ENCODE results near the gene PIK3R5. TPM values are rescaled to one million over a fixed set of nuclear protein-coding genes. Genes with fewer than 3 reads are reported as not detected.
A peak's percentile ranks its signal among the peaks of the same experiment; 100 is the strongest.

PIK3R5 gene
- polyA plus RNA-seq, 2 of the 4 experiments (the other 2 are of a cell fraction) = 0.01 TPM; not detected in 1

DNA sequence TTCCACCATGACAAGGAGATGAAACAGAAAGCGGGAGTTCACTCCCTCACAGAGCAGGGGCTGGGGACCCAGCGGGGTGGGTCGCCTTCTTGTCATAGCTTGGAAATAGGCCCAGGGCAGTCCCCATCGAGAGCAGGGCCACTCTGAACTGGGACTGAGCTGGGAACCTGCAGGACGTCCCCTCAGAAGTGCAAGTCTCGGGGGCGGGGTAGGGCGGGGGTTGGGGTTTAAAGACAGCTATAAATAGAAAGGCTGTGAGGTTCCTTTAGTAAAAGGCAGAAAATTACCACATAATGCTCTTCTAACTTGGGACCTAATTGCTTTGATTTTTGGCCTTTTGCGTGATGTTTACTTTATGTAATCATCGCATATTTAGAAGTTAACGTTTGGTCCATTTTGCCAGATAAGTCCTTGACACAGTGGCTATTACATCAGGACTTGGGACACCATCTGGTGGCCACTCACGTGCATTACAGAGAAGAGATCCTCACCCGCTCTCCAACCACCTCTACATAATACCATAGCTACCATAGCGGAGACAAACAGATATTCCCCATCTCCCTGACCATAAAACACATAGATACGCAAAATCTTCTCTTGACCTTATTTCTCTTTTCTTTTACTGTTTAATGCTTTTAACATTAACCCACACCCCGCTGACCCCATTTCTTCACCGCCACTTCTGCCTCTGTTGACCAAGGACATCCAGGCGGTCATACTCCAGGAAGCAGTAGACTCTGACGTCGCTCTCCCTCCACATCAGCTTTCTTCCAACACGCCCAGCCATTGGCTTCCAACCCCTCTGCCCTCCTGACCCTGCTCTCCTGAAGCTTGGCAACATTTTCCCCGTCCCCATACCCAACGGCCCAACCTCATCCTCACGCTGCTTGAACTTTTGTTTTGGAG lies 70.6 kb downstream of the PIK3R5 start:
- no peaks in the 10 kb centered on the region for H3K9me3 ChIP-seq
- ChIA-PET CTCF (interaction anchor here (0.5 to 10.8 kb wide), 49 partner anchors 9 to 834 kb away, joined by 3 to 158 read pairs (median 5); partner anchors contain the start of gene STX8), POLR2A (no interaction called here)
- TF ChIP-seq EHMT2 (IDR thresholded peaks at IDR 0.05; ENCODE audit: low read depth) (no peak), RNF2 (IDR thresholded peaks at IDR 0.05; ENCODE audit: borderline replicate concordance, low read depth) (no peak), RCOR1 (IDR thresholded peaks at IDR 0.05; ENCODE audit: low read depth, low read length) (no peak), POLR2AphosphoS2 (conservative IDR thresholded peaks at IDR 0.05; ENCODE audit: low read length) (no peak), NPAS2 (CRISPR knock-in tag; IDR thresholded peaks at IDR 0.05; ENCODE audit: borderline replicate concordance) (no peak), SMC3 (IDR thresholded peaks at IDR 0.05) (peak; percentile 71), NFE2L2 (conservative IDR thresholded peaks at IDR 0.05; ENCODE audit: low read length) (no peak), CEBPB (IDR thresholded peaks at IDR 0.05) (peak in 1 of 2 experiments; percentile 45; a peak in 1 of 4 replicates), SREBF2 (IDR thresholded peaks at IDR 0.05) (no peak), JUNB (IDR thresholded peaks at IDR 0.05) (no peak), RAD21 (conservative IDR thresholded peaks at IDR 0.05 in 1 of 2, IDR thresholded peaks at IDR 0.05 in 1 of 2) (peak; percentile 73 to 84), HDAC2 (IDR thresholded peaks at IDR 0.05) (no peak), PHF8 (IDR thresholded peaks at IDR 0.05; ENCODE audit: borderline replicate concordance, low read depth) (no peak), TP53 (CRISPR knock-in tag; IDR thresholded peaks at IDR 0.05) (no peak), HOXB5 (CRISPR knock-in tag; IDR thresholded peaks at IDR 0.05) (no peak)
- TF ChIP-seq, protein P1, sequence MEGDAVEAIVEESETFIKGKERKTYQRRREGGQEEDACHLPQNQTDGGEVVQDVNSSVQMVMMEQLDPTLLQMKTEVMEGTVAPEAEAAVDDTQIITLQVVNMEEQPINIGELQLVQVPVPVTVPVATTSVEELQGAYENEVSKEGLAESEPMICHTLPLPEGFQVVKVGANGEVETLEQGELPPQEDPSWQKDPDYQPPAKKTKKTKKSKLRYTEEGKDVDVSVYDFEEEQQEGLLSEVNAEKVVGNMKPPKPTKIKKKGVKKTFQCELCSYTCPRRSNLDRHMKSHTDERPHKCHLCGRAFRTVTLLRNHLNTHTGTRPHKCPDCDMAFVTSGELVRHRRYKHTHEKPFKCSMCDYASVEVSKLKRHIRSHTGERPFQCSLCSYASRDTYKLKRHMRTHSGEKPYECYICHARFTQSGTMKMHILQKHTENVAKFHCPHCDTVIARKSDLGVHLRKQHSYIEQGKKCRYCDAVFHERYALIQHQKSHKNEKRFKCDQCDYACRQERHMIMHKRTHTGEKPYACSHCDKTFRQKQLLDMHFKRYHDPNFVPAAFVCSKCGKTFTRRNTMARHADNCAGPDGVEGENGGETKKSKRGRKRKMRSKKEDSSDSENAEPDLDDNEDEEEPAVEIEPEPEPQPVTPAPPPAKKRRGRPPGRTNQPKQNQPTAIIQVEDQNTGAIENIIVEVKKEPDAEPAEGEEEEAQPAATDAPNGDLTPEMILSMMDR (IDR thresholded peaks at IDR 0.05) = peak; percentile 73
- TF ChIP-seq, protein P2, sequence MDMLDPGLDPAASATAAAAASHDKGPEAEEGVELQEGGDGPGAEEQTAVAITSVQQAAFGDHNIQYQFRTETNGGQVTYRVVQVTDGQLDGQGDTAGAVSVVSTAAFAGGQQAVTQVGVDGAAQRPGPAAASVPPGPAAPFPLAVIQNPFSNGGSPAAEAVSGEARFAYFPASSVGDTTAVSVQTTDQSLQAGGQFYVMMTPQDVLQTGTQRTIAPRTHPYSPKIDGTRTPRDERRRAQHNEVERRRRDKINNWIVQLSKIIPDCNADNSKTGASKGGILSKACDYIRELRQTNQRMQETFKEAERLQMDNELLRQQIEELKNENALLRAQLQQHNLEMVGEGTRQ (IDR thresholded peaks at IDR 0.05) = no peak
- TF ChIP-seq, protein P3, sequence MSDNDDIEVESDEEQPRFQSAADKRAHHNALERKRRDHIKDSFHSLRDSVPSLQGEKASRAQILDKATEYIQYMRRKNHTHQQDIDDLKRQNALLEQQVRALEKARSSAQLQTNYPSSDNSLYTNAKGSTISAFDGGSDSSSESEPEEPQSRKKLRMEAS (IDR thresholded peaks at IDR 0.05) = no peak
- TF ChIP-seq, protein P4, sequence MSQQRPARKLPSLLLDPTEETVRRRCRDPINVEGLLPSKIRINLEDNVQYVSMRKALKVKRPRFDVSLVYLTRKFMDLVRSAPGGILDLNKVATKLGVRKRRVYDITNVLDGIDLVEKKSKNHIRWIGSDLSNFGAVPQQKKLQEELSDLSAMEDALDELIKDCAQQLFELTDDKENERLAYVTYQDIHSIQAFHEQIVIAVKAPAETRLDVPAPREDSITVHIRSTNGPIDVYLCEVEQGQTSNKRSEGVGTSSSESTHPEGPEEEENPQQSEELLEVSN (IDR thresholded peaks at IDR 0.05; ENCODE audit: borderline replicate concordance, low read depth) = no peak
- no peaks in the 10 kb centered on the region for H3K4me1 ChIP-seq
- WGBS (ENCODE audit: missing lambda C conversion rate) = 45% methylated on average over 24 of the region's 24 CpGs
- no peak overlapping the region for H3K4me3 ChIP-seq
- no peak overlapping the region for H3K27ac ChIP-seq
- DNase-seq (ENCODE audit: low read depth in 1 of 2, low spot score in 1 of 2) (peak; percentile 78 to 93), FAIRE-seq (peak; percentile 73), ATAC-seq (peak; percentile 84 to 93)
- H3K4me2 ChIP-seq = peak overlapping the region; percentile 15; the same call in 1 of the 3 replicates

DNA sequence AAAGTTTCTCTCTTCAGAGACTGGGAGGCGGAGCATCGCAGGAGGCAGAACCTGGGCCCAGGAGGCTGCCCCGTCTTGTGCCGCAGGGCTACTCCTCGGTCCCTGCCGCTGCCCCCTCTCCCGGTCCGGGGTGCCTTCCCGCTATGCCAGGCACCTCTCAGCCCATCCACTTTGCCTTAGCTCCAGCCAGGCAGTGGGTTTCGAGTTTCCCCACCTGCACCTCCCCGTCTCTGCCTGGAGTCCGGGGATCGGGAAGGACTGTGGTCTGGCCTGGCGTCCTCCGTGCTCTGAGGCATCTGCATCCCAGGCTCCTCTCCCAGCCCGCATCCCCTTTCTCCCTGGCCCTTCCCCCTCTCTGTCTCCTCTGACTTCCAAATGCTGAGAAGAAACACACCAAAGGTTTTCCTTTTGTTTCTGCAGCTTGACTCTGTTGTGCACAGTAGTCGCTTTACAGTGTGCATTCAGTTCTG lies 71.3 kb downstream of the PIK3R5 start:
- Histone ChIP-seq H3K27ac (no peak overlapping the region), H3K4me2 (no peak overlapping the region; the same call in 2 of the 3 replicates), H3K4me1 (no peaks in the 10 kb centered on the region), H3K4me3 (no peak overlapping the region), H3K9me3 (no peaks in the 10 kb centered on the region)
- no peak for FAIRE-seq
- no peak for DNase-seq (ENCODE audit: low read depth in 1 of 2, low spot score in 1 of 2)
- POLR2A ChIA-PET = no interaction called here
- WGBS (ENCODE audit: missing lambda C conversion rate) = 76% methylated on average over 17 of the region's 17 CpGs
- no peak for ATAC-seq
- CTCF ChIA-PET = interaction anchor here (0.6 to 10.8 kb wide), 40 partner anchors 8 to 834 kb away, joined by 3 to 158 read pairs (median 6); no protein-coding TSS in a partner anchor
- no peak for TF ChIP-seq MYC (IDR thresholded peaks at IDR 0.05; ENCODE audit: borderline replicate concordance, low read length)
- TF ChIP-seq, protein P3 (IDR thresholded peaks at IDR 0.05) = no peak
- TF ChIP-seq SMC3 (IDR thresholded peaks at IDR 0.05) = no peak
- no peak for TF ChIP-seq FOSL2 (IDR thresholded peaks at IDR 0.05)
- TF ChIP-seq FOSL2 (CRISPR knock-in tag; IDR thresholded peaks at IDR 0.05) = no peak
- TF ChIP-seq SREBF2 (IDR thresholded peaks at IDR 0.05) = no peak
- no peak for TF ChIP-seq CBX2 (IDR thresholded peaks at IDR 0.05; ENCODE audit: borderline replicate concordance, low read depth)
- TF ChIP-seq RCOR1 (IDR thresholded peaks at IDR 0.05; ENCODE audit: low read depth, low read length) = no peak
- no peak for TF ChIP-seq FOSB (CRISPR knock-in tag; IDR thresholded peaks at IDR 0.05)
- TF ChIP-seq, protein P5, sequence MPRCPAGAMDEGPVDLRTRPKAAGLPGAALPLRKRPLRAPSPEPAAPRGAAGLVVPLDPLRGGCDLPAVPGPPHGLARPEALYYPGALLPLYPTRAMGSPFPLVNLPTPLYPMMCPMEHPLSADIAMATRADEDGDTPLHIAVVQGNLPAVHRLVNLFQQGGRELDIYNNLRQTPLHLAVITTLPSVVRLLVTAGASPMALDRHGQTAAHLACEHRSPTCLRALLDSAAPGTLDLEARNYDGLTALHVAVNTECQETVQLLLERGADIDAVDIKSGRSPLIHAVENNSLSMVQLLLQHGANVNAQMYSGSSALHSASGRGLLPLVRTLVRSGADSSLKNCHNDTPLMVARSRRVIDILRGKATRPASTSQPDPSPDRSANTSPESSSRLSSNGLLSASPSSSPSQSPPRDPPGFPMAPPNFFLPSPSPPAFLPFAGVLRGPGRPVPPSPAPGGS (IDR thresholded peaks at IDR 0.05) = no peak
- TF ChIP-seq NR3C1 (IDR thresholded peaks at IDR 0.05) = no peak
- no peak for TF ChIP-seq TP53 (CRISPR knock-in tag; IDR thresholded peaks at IDR 0.05)
- no peak for TF ChIP-seq HOXB13 (CRISPR knock-in tag; IDR thresholded peaks at IDR 0.05; ENCODE audit: low read depth)
- no peak for TF ChIP-seq EHF (CRISPR knock-in tag; IDR thresholded peaks at IDR 0.05)
- no peak for TF ChIP-seq GATA3 (IDR thresholded peaks at IDR 0.05; ENCODE audit: borderline replicate concordance)
- TF ChIP-seq, protein P6, sequence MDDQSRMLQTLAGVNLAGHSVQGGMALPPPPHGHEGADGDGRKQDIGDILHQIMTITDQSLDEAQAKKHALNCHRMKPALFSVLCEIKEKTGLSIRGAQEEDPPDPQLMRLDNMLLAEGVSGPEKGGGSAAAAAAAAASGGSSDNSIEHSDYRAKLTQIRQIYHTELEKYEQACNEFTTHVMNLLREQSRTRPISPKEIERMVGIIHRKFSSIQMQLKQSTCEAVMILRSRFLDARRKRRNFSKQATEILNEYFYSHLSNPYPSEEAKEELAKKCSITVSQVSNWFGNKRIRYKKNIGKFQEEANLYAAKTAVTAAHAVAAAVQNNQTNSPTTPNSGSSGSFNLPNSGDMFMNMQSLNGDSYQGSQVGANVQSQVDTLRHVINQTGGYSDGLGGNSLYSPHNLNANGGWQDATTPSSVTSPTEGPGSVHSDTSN (IDR thresholded peaks at IDR 0.05) = no peak

Data from A549 (cell line).